NOMO-1 treated with DMSO at 0.1 percent for 48 hours (cell line): Measurements from ENCODE around the gene NANOS1.
A peak's percentile ranks its signal among the peaks of the same experiment; 100 is the strongest.

Experiments used
- DNase-seq: peaks from one replicate; lab custom pipeline; 2025; ENCODE audit not compliant: unreplicated experiment; lab: John Stamatoyannopoulos, UW

NANOS1 gene

GRCh38 chr10:119055472-119055871, 26.0 kb downstream of the NANOS1 start:
- no peak for DNase-seq

- DNase-seq, result no peak
These were observed 28.5 kb downstream of the NANOS1 start for GRCh38 chr10:119058010-119058409.

GRCh38 chr10:119059557-119059956, 30.0 kb downstream of the NANOS1 start:
- DNase-seq, result no peak

DNA sequence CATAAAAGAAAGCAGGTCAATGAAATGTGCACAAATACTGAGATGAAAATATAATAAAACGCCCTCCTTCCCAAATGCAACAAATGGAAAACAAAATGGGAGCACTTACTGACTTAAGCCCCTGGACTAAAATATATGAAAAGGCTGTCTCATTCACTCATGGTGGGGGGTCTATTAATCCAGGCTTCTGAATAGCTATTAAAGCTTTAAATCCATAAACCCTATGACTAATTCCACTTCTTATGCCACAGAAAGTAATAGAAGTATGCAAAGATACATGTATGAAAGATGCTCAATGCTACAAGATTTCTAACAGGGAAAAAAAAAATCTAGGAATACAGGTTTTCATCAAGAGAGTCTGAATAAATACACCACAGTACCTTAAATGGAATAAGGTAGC, 30.6 kb downstream of the NANOS1 start:
- no peak for DNase-seq

DNA sequence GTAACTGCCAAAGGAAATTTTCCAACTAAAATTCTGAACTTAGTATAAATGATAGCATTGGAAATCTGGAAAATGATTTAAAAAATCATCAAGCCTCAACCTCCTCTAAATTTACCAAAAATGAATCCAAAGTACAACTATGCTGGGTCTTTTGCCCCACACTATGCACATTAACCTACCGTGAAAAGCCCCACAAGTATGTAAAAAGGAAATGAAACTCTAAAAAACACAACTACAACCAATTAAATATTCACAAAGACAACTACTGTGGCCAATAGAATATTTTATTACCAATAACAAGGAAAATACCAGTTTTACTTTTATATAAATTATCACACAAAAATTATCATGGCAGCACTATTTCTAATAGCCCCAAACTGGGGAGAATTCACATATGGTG, 31.8 kb downstream of the NANOS1 start:
- no peak for DNase-seq

- DNase-seq, result no peak
These were observed 32.4 kb downstream of the NANOS1 start for GRCh38 chr10:119061926-119062325.

DNA sequence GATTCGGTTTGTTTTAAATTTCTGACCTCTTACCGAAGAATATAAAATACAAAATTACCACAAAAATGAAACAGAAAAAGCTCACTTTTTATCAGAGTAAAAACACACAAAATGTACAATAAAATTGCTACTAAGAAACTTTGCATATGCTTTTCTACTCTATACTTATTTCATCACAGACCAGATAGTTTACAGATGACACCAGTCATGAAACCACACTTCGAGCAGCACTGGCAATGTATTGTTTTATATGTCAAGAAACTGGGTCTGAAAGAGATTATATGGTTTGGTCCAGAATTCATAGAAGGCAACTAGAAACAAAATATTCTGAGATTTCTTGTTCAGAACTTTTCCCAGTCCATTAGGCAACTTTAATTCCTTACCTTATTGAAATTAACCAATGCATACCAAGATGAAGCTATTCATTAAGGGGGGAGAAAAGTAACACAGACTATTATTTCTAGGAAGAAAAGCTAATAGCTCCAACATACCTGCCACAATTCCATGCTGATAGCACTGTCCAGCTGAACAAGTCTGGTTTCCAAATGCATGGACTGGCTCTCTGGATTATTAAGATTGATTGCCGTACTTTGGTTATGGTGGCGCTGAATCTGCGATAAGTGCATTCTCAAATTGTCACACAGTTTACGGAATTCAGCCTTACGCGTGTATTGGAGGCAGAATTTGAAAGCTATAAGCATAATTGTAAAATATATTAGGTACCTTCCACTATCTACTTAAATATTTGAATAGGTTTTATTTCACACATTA, 41.1 kb downstream of the NANOS1 start:
- DNase-seq, result no peak

- DNase-seq, result no peak
These were observed 44.1 kb downstream of the NANOS1 start for GRCh38 chr10:119073584-119073983.

GRCh38 chr10:119078422-119079179, 49.1 kb downstream of the NANOS1 start:
- DNase-seq, result no peak

- peak; percentile 60 for DNase-seq
These were observed 50.3 kb downstream of the NANOS1 start for GRCh38 chr10:119079599-119080520.

DNA sequence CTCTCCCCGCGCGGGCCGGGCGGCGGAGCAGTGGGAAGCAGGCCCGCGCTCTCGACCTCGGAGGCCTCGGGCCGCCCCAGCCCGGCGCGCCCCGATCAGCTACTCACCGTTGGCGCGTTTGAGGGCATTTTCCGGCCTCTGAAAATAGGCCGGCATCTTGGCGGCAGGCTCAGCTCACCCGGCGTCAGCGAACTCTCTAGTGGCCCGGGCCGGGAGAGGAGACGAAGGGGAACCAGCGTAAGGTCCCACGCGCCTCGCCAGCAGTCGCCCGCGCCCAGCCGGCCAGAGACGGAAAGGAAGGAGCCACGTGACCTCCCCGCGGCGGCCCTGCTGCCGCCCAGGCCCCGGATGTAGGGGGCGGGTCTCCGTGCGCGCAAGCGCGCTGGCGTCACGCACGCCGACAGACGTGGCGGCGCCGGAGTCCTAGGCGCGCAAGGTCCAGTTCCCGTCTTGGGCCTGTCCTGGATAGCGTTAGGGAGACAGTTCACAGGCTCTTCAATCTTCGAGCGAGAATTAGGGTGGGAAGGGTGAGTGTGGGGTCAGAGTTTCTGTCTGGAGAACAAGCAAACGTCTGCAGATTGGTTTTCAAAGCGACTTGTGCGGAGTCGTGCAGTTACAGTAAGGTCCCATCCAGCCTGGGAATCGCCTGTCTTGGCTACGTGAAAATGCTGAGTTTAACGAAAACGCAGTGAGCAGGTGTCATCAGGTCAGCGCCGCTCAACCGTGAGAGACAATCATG, 51.2 kb downstream of the NANOS1 start, which contains the start of gene EIF3A:
TSS of gene EIF3A (minus strand) at position 297 of the 739 bp plus-strand sequence. CDS start at position 156, 141 bp downstream.
- peak; percentile 87 for DNase-seq
